Lung microvascular endothelial cell (primary cell): Measurements from ENCODE around the gene MAGEB17. TPM values are rescaled to one million over a fixed set of nuclear protein-coding genes. Genes with fewer than 3 reads are reported as not detected.
"Not testable (repeated sequence)": the region's sequence is repeated elsewhere in the genome, so short reads cannot be mapped to it uniquely, and the experiment has no call there.

ENCODE experiments used
- DNase-seq, 2 donors: peaks; one replicate each; pipeline versions ENCODE4 v3.0.0 to v3.0.0-alpha.2; 2010; ENCODE audit warnings: low read depth in 2 of 2
- total RNA-seq: library from RNA; depleted of rRNA; stranded (reverse); fragments of >200 nt; gene quantifications from 2 replicates; pipeline ENCODE4 v1.2.1, GENCODE V29; 2014

The MAGEB17 gene
- not detected in 2 replicates for total RNA-seq

GRCh38 chrX:16167181-16167580, at the start of gene MAGEB17:
TSS of gene MAGEB17 (plus strand) at chrX:16167481. CDS start at chrX:16170383, 2,902 bp downstream.
- DNase-seq: no peak

GRCh38 chrX:16119353-16120220, 47.7 kb upstream of the MAGEB17 start:
- no peak for DNase-seq

GRCh38 chrX:16120431-16120830, 46.9 kb upstream of the MAGEB17 start:
- no peak for DNase-seq

GRCh38 chrX:16123222-16123786, 44.0 kb upstream of the MAGEB17 start, which contains the start of gene GRPR:
TSS of gene GRPR (plus strand) at chrX:16123565. CDS start at chrX:16123954, 389 bp downstream.
- peak; percentile 86 to 88 for DNase-seq

- no peak for DNase-seq
These were observed 43.1 kb upstream of the MAGEB17 start for GRCh38 chrX:16124201-16124600.

- DNase-seq: no peak
These were observed 41.6 kb upstream of the MAGEB17 start for GRCh38 chrX:16125520-16126149.

GRCh38 chrX:16130707-16131106, 36.6 kb upstream of the MAGEB17 start:
- no peak for DNase-seq

GRCh38 chrX:16134936-16135335, 32.3 kb upstream of the MAGEB17 start:
- DNase-seq: no peak

- no peak for DNase-seq
These were observed 31.2 kb upstream of the MAGEB17 start for GRCh38 chrX:16136080-16136479.

- no peak for DNase-seq
These were observed 29.7 kb upstream of the MAGEB17 start for GRCh38 chrX:16137416-16138107.

GRCh38 chrX:16138108-16138427, 29.2 kb upstream of the MAGEB17 start:
- peak; percentile 9 to 38 for DNase-seq

- DNase-seq: no peak
These were observed 26.8 kb upstream of the MAGEB17 start for GRCh38 chrX:16140448-16140847.

GRCh38 chrX:16140983-16141382, 26.3 kb upstream of the MAGEB17 start:
- no peak for DNase-seq

- DNase-seq: no peak
These were observed 25.6 kb upstream of the MAGEB17 start for GRCh38 chrX:16141422-16142245.

- no peak for DNase-seq
These were observed 25.1 kb upstream of the MAGEB17 start for GRCh38 chrX:16142246-16142558.

- DNase-seq: no peak
These were observed 23.3 kb upstream of the MAGEB17 start for GRCh38 chrX:16143968-16144367.

- DNase-seq: peak in 1 of 2 donors; percentile 12
These were observed 22.9 kb upstream of the MAGEB17 start for GRCh38 chrX:16144420-16144819.

- not testable (repeated sequence) for DNase-seq
These were observed 22.2 kb upstream of the MAGEB17 start for GRCh38 chrX:16145093-16145492.

GRCh38 chrX:16145656-16146055, 21.6 kb upstream of the MAGEB17 start:
- DNase-seq: no peak

- DNase-seq: peak in 1 of 2 donors; percentile 19
These were observed 18.4 kb upstream of the MAGEB17 start for GRCh38 chrX:16148896-16149295.

GRCh38 chrX:16155581-16156096, 11.6 kb upstream of the MAGEB17 start:
- no peak for DNase-seq
